H1 (cell line): ENCODE measurements around the gene POLH. TPM values are rescaled to one million over a fixed set of nuclear protein-coding genes. Genes with fewer than 3 reads are reported as not detected.

Source experiments
- BCL11A ChIP-seq, 2 experiments: IDR thresholded peaks; one replicate each; pipeline ENCODE4 v1.6.1; 2011; ENCODE audit warnings: low read depth in 2 of 2, low read length in 2 of 2, mild to moderate bottlenecking in 2 of 2
- polyA plus RNA-seq, 7 experiments: library from polyadenylated mRNA; depleted of rRNA in 3 of 7; stranded (reverse) in 5 of 7; unstranded in 2 of 7; fragments of >200 nt in 5 of 7; fragments of 200-250 nt in 2 of 7; gene quantifications; 1 replicate in 5 of 7; 2 replicates in 1 of 7; 4 replicates in 1 of 7; pipeline versions ENCODE4 v1.2.1 to v1.2.3, GENCODE V29; 2011 to 2013; ENCODE audit warnings: missing spikeins in 2 of 7, mixed read lengths in 2 of 7
- total RNA-seq: library from RNA; stranded (reverse); fragmentation: NEBNext Ultra II Directional; extraction: Animal tissue kit (Norgen Biotek cat#: 25700); gene quantifications from 2 replicates; pipeline ENCODE4 v1.2.1, GENCODE V29; 2021

Gene POLH
- total and polyA plus RNA-seq, 2 of the 8 experiments (the other 6 are each of a cell fraction or from before 2014, with no cell fraction given), result 5.8 to 12.4 TPM

DNA sequence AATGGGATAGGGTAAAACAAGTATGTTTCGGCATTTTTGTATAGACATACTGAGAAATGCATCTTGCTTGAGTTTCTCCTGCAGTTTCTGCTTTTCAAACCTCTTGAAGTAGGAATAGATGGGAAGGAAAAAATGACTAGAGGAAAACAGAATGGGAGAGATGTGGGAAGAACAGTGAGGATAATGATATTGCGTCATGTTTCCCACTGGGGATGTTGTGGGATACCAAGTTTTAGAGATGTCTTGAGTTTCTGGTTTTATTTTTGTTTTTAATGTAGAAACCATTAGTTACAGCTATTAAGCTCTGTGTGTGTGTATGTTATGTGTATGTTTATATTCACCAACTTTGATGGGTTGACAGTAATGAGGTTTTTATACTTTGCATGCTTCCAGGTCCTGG is 24.6 kb downstream of the POLH start (continued):
- TF ChIP-seq BCL11A (IDR thresholded peaks at IDR 0.05; ENCODE audit: low read depth in 2 of 2, low read length in 2 of 2), result no peak
- TF ChIP-seq, all 59 proteins: peak for 0
